Transverse colon (tissue), 4 donors: Measurements from ENCODE around the gene ERCC8.

Experiments used
- POLR2A ChIP-seq: fragments of 450-650 bp; IDR thresholded peaks from one replicate; pipeline ENCODE4 v1.6.1; 2016; ENCODE audit warnings: antibody characterized with exemption, mild to moderate bottlenecking, moderate library complexity
- POLR2AphosphoS5 ChIP-seq, 3 donors: sonication (generic); formaldehyde crosslinking; IDR thresholded peaks; one replicate each; pipeline ENCODE4 v1.6.1; 2016; ENCODE audit warnings: antibody characterized with exemption in 3 of 3
- TF ChIP-seq, protein P1 (sequence below), 5 experiments: fragments of 200-600 bp in 3 of 5; fragments of 450-650 bp in 2 of 5; sonication (generic) in 3 of 5; IDR thresholded peaks; 1 replicate in 2 of 5; 2 replicates in 3 of 5; pipeline ENCODE4 v1.5.1; 2016 to 2017; ENCODE audit warnings: antibody characterized with exemption in 5 of 5, inconsistent platforms in 3 of 5, mild to moderate bottlenecking in 2 of 5, moderate library complexity in 1 of 5

- TF ChIP-seq POLR2AphosphoS5 (IDR thresholded peaks at IDR 0.05) = no peak
- no peak for TF ChIP-seq POLR2A
- TF ChIP-seq, protein P1, sequence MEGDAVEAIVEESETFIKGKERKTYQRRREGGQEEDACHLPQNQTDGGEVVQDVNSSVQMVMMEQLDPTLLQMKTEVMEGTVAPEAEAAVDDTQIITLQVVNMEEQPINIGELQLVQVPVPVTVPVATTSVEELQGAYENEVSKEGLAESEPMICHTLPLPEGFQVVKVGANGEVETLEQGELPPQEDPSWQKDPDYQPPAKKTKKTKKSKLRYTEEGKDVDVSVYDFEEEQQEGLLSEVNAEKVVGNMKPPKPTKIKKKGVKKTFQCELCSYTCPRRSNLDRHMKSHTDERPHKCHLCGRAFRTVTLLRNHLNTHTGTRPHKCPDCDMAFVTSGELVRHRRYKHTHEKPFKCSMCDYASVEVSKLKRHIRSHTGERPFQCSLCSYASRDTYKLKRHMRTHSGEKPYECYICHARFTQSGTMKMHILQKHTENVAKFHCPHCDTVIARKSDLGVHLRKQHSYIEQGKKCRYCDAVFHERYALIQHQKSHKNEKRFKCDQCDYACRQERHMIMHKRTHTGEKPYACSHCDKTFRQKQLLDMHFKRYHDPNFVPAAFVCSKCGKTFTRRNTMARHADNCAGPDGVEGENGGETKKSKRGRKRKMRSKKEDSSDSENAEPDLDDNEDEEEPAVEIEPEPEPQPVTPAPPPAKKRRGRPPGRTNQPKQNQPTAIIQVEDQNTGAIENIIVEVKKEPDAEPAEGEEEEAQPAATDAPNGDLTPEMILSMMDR (IDR thresholded peaks at IDR 0.05) = no peak
Measured at GRCh38 chr5:60927450-60927849, 17.4 kb downstream of the ERCC8 start.
